H54 (cell line): ENCODE measurements around the gene MYOM3.
"Not testable (repeated sequence)": the region's sequence is repeated elsewhere in the genome, so short reads cannot be mapped to it uniquely, and the experiment has no call there.

Experiments
- DNase-seq: peaks from one replicate; pipeline ENCODE4 v3.0.0; 2011; ENCODE audit warnings: low spot score, mixed read lengths; ENCODE audit not compliant: insufficient read length
- FAIRE-seq: peaks from 3 replicates; lab custom pipeline; 2011; peaks lifted over from hg19 to GRCh38; lab: Jason Lieb, UNC
- POLR2A ChIP-seq: IDR thresholded peaks from 2 replicates; pipeline ENCODE4 v1.6.1; 2011; ENCODE audit warnings: low read depth, mild to moderate bottlenecking, low read length

MYOM3 gene

DNA sequence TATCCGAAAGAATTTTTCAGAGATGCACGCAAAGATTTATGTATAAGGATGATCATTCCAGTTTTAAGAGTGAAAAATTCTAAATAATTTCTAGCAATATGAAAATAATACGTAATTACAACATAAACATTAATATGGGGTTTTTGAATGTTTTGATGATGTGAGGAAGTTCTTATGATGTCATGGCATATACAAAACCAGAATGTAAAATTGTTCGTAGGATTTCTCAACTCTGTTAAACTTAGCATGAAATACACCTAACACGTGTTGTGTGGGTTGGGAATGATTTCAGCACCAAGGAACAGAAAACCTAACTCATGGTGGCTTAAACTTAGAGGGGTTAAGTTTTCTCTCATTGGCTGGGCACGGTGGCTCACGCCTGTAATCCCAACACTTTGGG, 62.2 kb downstream of the MYOM3 start:
- FAIRE-seq, result no peak
- TF ChIP-seq POLR2A, result no peak
- no peak for DNase-seq

DNA sequence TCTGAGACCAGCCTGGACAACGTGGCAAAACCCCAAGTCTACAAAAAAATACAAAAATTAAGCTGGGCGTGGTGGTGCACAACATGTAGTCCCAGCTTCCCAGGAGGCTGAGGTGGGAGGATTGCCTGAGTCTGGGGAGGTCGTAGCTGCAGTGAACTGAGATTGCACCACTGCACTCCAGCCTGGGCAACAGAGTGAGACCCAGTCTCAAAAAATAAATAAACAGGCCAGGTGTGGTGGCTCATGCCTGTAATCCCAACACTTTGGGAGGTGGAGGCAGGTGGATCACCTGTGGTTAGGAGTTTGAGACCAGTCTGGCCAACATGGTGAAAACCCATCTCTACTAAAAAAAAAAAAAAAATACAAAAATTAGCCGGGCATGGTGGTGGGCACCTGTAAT, 63.0 kb downstream of the MYOM3 start:
- DNase-seq, FAIRE-seq: not testable (repeated sequence)

DNA sequence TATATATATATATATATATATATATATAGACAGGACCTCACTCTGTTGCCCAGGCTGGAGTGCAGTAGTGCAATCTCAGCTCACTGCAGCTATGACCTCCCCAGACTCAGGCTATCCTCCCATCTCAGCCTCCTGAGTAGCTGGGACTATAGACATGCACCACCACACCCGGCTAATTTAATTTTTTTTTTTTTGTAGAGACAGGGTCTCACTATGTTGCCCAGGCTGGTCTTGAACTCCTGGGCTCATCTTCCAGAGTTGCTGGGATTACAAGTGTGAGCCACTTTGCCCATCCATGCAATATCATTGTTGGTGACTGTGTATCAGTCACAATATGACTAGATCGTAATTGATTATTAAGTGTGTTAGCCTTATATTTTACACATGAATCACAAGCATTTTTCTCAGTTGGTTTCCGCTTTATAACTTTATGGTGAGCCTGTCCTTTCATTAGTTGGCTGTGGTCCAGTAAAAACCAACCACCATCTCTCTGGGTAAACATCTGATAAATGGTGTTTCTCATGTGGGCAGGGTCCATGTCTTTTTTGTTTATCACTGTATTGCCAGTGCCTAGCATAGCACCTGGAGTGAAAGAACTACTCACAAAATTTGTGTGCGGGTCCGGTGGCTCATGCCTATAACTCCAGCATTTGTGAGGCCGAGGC, 63.6 kb downstream of the MYOM3 start:
- FAIRE-seq (no peak), DNase-seq (no peak)
- TF ChIP-seq POLR2A, result no peak

DNA sequence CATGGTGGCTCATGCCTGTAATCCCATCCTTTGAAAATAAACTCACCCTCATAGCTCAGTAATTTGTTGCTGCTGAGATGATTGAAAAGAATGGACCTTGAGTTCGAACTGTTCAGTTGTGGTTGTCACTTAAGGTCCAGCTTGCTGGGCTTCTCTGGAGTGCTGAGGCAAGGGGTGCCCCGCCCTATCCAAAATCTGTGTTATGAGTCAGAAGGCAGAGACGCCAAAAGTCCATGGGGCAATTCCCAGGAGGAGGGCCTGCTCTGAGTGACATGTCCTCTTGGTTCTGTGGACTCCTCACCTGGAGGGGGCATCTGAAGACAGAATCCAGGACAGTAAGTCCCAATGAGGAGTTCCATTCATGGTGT, 64.8 kb downstream of the MYOM3 start:
- DNase-seq (no peak), FAIRE-seq (peak; percentile 38)
- TF ChIP-seq POLR2A, result no peak

DNA sequence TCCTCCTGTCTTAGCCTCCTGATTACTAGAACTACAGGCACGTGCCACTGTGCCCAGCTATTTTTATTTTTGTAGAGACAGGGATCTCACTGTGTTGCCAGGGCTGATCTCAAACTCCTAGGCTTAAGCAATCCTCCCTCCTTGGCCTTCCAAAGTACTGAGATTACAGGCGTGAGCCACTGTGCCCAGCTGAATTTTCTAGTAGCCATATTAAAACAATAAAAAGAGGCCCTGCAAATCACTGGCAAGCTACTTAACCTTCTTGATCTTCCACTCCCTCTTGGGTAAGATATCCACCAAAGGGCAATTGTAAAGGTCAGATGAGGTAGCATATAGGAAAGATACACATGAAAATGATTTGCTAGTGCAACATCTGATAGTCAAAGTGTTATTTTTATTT, 66.2 kb downstream of the MYOM3 start:
- TF ChIP-seq POLR2A, result no peak
- FAIRE-seq (no peak), DNase-seq (no peak)

DNA sequence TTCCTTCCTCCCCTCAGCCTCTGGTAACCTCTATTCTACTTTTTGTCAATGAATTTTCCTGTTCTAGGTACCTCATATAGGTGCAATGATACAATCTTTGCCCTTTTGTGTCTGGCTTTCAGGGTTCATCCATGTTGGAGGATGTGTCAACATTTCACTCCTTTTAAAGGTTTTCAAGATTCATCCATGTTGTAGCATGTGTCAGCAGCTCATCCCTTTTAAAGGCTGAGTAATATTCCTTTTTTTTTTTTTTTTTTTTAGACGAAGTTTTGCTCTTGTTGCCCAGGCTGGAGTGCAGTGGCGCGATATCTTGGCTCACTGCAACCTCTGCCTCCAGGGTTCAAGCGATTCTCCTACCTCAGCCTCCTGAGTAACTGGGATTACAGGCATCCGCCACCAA, 67.3 kb downstream of the MYOM3 start:
- not testable (repeated sequence) for FAIRE-seq, DNase-seq

DNA sequence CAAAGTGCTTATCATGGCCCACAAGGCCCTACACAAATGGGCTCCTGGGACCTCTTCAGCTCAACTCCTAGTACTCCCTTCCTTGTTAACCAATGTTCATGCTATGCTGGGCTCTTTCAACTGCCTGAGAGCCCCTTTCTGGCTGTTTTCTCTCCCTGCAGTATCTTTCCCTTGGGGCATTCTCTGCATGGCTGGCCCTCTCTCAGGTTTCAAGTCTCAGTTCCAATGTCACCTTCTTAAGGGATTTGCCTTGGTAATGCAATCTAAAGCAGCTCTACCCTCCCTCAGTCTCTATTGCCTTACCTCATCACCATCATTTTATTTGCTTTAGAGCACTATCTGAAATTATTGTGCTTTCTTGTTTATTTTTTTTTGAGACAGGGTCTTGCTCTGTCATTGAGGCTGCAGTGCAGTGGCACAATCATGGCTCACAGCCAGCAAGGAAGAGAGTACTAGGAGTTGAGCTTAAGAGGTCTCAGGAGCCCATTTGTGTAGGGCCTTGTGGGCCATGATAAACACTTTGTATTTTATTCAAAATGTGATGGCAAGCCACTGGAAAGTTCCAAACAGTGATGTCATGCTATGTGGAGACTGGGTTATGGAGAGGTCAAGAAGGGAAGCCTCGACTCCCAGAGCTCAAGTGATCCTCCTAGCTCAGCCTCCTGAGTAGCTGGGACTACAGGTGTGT, 68.4 kb downstream of the MYOM3 start:
- TF ChIP-seq POLR2A, result no peak
- no peak for FAIRE-seq
- DNase-seq, result no peak

DNA sequence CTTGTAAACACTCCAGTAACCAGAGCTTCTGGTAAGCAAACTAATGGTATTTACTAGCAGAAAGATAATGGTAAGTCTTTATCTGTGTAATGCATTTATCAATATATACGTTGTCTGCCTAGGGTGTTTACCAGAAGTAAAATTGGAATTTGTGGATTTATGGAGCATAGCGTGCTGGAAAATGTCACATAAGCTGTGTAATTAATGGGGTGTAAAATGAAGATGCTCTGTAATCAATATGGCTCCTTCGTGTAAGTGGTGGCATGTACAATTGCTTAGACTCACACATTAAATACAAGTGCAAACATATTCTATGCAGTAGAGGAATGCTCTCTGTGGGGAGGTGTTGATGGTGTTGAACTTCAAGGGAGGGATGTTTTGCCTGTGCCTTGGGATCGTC, 69.6 kb downstream of the MYOM3 start:
- no peak for FAIRE-seq
- TF ChIP-seq POLR2A, result no peak
- no peak for DNase-seq

DNA sequence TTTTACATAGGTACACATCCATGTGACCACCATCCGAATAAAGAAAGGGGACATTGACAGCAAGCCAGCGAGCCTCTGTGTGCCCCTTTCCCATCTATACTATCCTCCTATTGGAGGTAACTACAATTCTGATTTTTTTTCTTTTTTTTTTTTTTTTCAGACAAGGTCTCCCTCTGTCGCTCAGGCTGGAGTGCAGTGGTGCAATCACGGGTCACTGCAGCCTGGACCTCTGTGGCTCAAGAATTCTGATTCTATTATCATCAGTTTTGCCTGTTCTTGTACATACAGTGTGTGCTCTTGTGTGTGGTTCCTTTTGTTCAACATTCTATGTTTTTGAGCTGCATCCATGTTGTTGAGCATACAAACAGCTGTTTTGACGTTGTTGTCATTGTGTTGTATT, 75.8 kb downstream of the MYOM3 start:
- DNase-seq (no peak), FAIRE-seq (no peak)
- TF ChIP-seq POLR2A, result no peak

DNA sequence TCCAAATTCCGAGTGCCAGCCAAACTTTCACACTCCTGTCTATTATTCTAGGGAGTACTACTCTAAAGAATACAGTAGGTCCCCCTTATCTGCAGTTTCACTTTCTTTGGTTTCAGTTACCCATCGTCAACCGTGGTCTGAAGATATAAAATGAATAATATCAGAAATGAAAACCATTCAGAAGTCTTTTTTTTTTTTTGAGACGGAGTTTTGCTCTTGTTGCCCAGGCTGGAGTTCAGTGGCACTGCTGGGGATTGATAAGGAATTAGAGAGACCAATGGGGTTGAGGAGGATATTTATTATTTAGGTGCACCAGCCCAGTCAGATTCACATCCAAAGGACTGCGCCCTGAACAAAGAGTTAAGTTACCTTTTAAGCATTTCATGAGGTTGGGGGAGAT, 79.0 kb downstream of the MYOM3 start:
- TF ChIP-seq POLR2A, result no peak
- FAIRE-seq (no peak), DNase-seq (no peak)

DNA sequence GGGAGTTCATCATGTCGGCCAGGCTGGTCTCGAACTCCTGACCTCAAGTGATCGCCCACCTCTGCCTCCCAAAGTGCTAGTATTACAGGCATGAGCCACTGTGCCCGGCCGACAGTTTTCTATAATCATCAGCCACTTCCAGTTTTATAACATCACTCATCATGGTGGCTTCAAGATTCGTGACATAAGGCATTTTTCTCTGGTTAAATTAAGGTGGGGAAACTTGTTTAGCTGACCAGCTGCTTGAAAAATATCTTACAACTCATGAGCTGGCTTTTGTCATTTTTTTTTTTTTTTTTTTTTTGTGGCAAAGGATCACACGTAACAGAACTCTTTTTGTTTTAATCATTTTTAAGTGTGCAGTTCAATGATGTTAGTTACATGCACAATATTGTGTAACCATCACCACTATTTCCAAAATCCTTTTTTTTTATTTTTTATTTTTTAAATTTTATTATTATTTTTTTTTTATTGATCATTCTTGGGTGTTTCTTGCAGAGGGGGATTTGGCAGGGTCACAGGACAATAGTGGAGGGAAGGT, 80.9 kb downstream of the MYOM3 start:
- FAIRE-seq, DNase-seq: not testable (repeated sequence)

DNA sequence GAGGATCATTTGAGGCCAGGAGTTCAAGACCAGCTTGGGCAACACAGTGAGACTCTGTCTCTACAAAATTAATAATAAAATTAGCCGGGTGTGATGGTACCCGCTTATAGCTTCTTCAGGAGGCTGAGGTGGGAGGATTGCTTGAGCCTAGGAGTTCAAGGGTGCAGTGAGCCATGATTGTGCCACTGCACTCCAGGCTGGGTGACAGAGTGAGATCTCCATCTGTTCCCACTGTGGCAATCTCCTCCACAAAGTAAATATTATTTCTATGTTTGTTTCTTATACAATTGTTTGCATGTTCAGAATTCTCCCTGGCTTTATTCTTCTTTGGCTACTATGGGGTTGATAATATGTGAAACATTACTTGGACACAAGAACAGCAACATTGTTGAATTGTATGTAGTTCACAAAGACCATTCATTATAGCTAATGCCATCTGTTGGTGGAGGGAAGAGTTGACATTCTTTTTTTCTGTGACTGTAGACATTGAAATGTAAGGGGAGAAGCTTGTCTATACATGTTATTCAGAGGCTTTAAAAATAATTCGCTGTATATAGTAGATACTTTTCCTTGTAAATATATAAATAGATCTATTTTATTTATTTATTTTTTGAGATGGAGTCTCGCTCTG, 84.0 kb downstream of the MYOM3 start:
- no peak for DNase-seq
- FAIRE-seq, result peak; percentile 77
- TF ChIP-seq POLR2A, result no peak

DNA sequence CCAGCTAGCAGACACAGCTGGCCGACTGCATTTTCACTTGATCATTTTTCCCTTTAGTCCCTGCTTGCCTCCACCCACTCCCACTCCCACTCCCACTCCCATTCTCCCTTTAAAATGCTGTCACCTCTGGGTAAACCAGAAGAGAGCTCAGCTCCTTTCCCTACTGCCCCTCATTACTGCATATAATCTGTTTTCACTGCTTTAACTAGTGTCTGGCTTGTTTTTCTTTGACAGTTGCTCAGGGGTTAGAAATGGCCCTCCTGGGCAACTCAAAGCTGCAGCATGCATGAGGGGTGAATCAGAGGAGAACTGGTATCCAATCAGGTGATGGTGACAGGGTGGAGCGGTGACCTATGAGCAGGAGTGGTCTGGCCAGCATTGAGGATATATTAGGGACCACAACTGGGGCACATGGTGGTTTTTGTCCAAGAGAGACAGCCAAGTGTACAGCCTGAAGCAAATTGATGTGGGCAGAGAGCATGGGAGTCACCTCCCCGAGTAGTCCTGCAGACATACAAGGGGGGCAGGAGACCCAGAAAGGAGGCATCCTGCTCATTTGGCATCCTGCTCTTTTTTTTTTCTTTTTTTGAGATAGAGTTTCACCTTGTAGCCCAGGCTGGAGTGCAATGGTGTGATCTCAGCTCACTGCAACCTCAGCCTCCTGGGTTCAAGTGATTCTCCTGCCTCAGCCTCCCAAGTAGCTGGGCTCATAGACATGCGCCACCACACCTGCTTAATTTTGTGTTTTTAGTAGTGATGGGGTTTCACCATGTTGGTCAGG, 89.2 kb downstream of the MYOM3 start:
- DNase-seq, result peak; percentile 77
- peak; percentile 43 for TF ChIP-seq POLR2A
- FAIRE-seq, result peak; percentile 89
